ENCODE measurements around the gene COG2. TPM values are rescaled to one million over a fixed set of nuclear protein-coding genes. Genes with fewer than 3 reads are reported as not detected.
"Not testable (repeated sequence)": the region's sequence is repeated elsewhere in the genome, so short reads cannot be mapped to it uniquely, and the experiment has no call there.

The COG2 gene
- total RNA-seq, 1 donor from 2014 or later = 24.3 TPM

- Mint-ChIP-seq H3K27me3 (ENCODE audit: unreplicated experiment) (no peaks in the 10 kb centered on the region), H3K36me3 (ENCODE audit: low read depth, unreplicated experiment) (no peaks in the 10 kb centered on the region), H3K4me1 (ENCODE audit: unreplicated experiment) (no peaks in the 10 kb centered on the region), H3K27ac (ENCODE audit: unreplicated experiment) (no peak overlapping the region), H3K9me3 (ENCODE audit: unreplicated experiment) (peaks cover 7% of the 10 kb centered on the region), H3K4me3 (ENCODE audit: unreplicated experiment) (no peak overlapping the region)
- no peak for DNase-seq (ENCODE audit: low spot score)
- TF ChIP-seq CTCF (IDR thresholded peaks at IDR 0.05; ENCODE audit: unreplicated experiment) = no peak
These were observed 43.5 kb upstream of the COG2 start for GRCh38 chr1:230598745-230599144.

GRCh38 chr1:230599926-230600656 is 42.2 kb upstream of the COG2 start:
- no peak overlapping the region for H3K27ac Mint-ChIP-seq (ENCODE audit: unreplicated experiment)
- no peak for DNase-seq (ENCODE audit: low spot score)
- TF ChIP-seq CTCF (IDR thresholded peaks at IDR 0.05; ENCODE audit: unreplicated experiment) = no peak
- peaks cover 7% of the 10 kb centered on the region for H3K9me3 Mint-ChIP-seq (ENCODE audit: unreplicated experiment)
- no peaks in the 10 kb centered on the region for H3K36me3 Mint-ChIP-seq (ENCODE audit: low read depth, unreplicated experiment)
- no peaks in the 10 kb centered on the region for H3K4me1 Mint-ChIP-seq (ENCODE audit: unreplicated experiment)
- H3K4me3 Mint-ChIP-seq (ENCODE audit: unreplicated experiment) = no peak overlapping the region
- no peaks in the 10 kb centered on the region for H3K27me3 Mint-ChIP-seq (ENCODE audit: unreplicated experiment)

GRCh38 chr1:230600657-230601400 is 41.5 kb upstream of the COG2 start:
- H3K4me1 Mint-ChIP-seq (ENCODE audit: unreplicated experiment); H3K36me3 Mint-ChIP-seq (ENCODE audit: low read depth, unreplicated experiment); DNase-seq (ENCODE audit: low spot score); H3K27me3 Mint-ChIP-seq (ENCODE audit: unreplicated experiment); H3K27ac Mint-ChIP-seq (ENCODE audit: unreplicated experiment); H3K4me3 Mint-ChIP-seq (ENCODE audit: unreplicated experiment); H3K9me3 Mint-ChIP-seq (ENCODE audit: unreplicated experiment): not testable (repeated sequence)

GRCh38 chr1:230609208-230609607 is 33.1 kb upstream of the COG2 start:
- H3K36me3 Mint-ChIP-seq (ENCODE audit: low read depth, unreplicated experiment) = no peaks in the 10 kb centered on the region
- no peak for DNase-seq (ENCODE audit: low spot score)
- H3K9me3 Mint-ChIP-seq (ENCODE audit: unreplicated experiment) = no peaks in the 10 kb centered on the region
- H3K27ac Mint-ChIP-seq (ENCODE audit: unreplicated experiment) = no peak overlapping the region
- H3K4me3 Mint-ChIP-seq (ENCODE audit: unreplicated experiment) = no peak overlapping the region
- peaks cover 6% of the 10 kb centered on the region for H3K4me1 Mint-ChIP-seq (ENCODE audit: unreplicated experiment)
- no peaks in the 10 kb centered on the region for H3K27me3 Mint-ChIP-seq (ENCODE audit: unreplicated experiment)
- TF ChIP-seq CTCF (IDR thresholded peaks at IDR 0.05; ENCODE audit: unreplicated experiment) = no peak

- Mint-ChIP-seq H3K4me1 (ENCODE audit: unreplicated experiment) (peaks cover 6% of the 10 kb centered on the region), H3K27ac (ENCODE audit: unreplicated experiment) (no peak overlapping the region), H3K9me3 (ENCODE audit: unreplicated experiment) (no peaks in the 10 kb centered on the region), H3K27me3 (ENCODE audit: unreplicated experiment) (no peaks in the 10 kb centered on the region), H3K4me3 (ENCODE audit: unreplicated experiment) (no peak overlapping the region), H3K36me3 (ENCODE audit: low read depth, unreplicated experiment) (no peaks in the 10 kb centered on the region)
- no peak for DNase-seq (ENCODE audit: low spot score)
- TF ChIP-seq CTCF (IDR thresholded peaks at IDR 0.05; ENCODE audit: unreplicated experiment) = no peak
These were observed 31.7 kb upstream of the COG2 start for GRCh38 chr1:230610589-230610988.

Data from endothelial cell (in vitro differentiated cells).